Peyer's patch (tissue), 4 donors: ENCODE measurements around the gene ZNF460. TPM values are rescaled to one million over a fixed set of nuclear protein-coding genes. Genes with fewer than 3 reads are reported as not detected.
A peak's percentile ranks its signal among the peaks of the same experiment; 100 is the strongest.

ENCODE experiments used
- DNase-seq, 3 donors: peaks; one replicate each; pipeline ENCODE4 v3.0.0-alpha.2; 2017 to 2019
- H3K27ac ChIP-seq, 4 donors: fragments of 200-600 bp; sonication (generic); one replicate each; pipeline ENCODE4 v1.5.1; 2016 to 2019
- H3K27me3 ChIP-seq, 2 donors: fragments of 200-600 bp; sonication (generic); one replicate each; pipeline ENCODE4 v1.5.1; 2019
- H3K36me3 ChIP-seq, 3 donors: fragments of 200-600 bp; sonication (generic); one replicate each; pipeline ENCODE4 v1.5.1; 2016 to 2019
- H3K4me1 ChIP-seq, 4 donors: fragments of 200-600 bp; sonication (generic); one replicate each; pipeline ENCODE4 v1.5.1; 2016 to 2019
- H3K4me3 ChIP-seq, 4 donors: fragments of 200-600 bp; sonication (generic); 1 replicate in 3 of 4; 2 replicates in 1 of 4; pipeline ENCODE4 v1.5.1; 2016 to 2019; ENCODE audit warnings: mild to moderate bottlenecking in 1 of 4
- H3K9me3 ChIP-seq, 4 donors: fragments of 200-600 bp; sonication (generic); one replicate each; pipeline ENCODE4 v1.5.1; 2016 to 2019; ENCODE audit warnings: mild to moderate bottlenecking in 1 of 4
- POLR2A ChIP-seq, 2 donors: fragments of 450-650 bp; IDR thresholded peaks; one replicate each; pipeline ENCODE4 v1.5.1; 2017; ENCODE audit warnings: antibody characterized with exemption in 2 of 2, mild to moderate bottlenecking in 2 of 2, moderate library complexity in 2 of 2
- total RNA-seq, 4 donors: library from RNA; depleted of rRNA; stranded (reverse); fragments of >200 nt; gene quantifications; one replicate each; pipeline ENCODE4 v1.1.0, GENCODE V29; 2016
- TF ChIP-seq, protein P1 (sequence below), 6 experiments: fragments of 450-650 bp in 4 of 6; fragments of 200-600 bp in 2 of 6; sonication (generic) in 1 of 6; IDR thresholded peaks; one replicate each; pipeline ENCODE4 v1.5.1; 2017 to 2019; ENCODE audit warnings: antibody characterized with exemption in 6 of 6, mild to moderate bottlenecking in 3 of 6, moderate library complexity in 1 of 6

Gene ZNF460
- total RNA-seq, 4 donors from 2014 or later, result 33.6 to 86.6 (median 54.2) TPM

- TF ChIP-seq, protein P1, sequence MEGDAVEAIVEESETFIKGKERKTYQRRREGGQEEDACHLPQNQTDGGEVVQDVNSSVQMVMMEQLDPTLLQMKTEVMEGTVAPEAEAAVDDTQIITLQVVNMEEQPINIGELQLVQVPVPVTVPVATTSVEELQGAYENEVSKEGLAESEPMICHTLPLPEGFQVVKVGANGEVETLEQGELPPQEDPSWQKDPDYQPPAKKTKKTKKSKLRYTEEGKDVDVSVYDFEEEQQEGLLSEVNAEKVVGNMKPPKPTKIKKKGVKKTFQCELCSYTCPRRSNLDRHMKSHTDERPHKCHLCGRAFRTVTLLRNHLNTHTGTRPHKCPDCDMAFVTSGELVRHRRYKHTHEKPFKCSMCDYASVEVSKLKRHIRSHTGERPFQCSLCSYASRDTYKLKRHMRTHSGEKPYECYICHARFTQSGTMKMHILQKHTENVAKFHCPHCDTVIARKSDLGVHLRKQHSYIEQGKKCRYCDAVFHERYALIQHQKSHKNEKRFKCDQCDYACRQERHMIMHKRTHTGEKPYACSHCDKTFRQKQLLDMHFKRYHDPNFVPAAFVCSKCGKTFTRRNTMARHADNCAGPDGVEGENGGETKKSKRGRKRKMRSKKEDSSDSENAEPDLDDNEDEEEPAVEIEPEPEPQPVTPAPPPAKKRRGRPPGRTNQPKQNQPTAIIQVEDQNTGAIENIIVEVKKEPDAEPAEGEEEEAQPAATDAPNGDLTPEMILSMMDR (IDR thresholded peaks at IDR 0.05), result no peak
- no peak for TF ChIP-seq POLR2A (IDR thresholded peaks at IDR 0.05)
- no peak for DNase-seq
- peaks cover 0 to 24% (median 0%) of the 10 kb centered on the region in 3 donors for H3K36me3 ChIP-seq
- peak overlapping the region; percentile 73 to 88 (median 84) for H3K4me3 ChIP-seq
- no peaks in the 10 kb centered on the region for H3K9me3 ChIP-seq
- peaks cover 0 to 15% (median 2%) of the 10 kb centered on the region in 4 donors for H3K4me1 ChIP-seq
- no peaks in the 10 kb centered on the region for H3K27me3 ChIP-seq
- H3K27ac ChIP-seq, result peak overlapping the region; percentile 86 to 92 (median 90)
Measured at GRCh38 chr19:57241176-57241575, 39.1 kb upstream of the ZNF460 start.

DNA sequence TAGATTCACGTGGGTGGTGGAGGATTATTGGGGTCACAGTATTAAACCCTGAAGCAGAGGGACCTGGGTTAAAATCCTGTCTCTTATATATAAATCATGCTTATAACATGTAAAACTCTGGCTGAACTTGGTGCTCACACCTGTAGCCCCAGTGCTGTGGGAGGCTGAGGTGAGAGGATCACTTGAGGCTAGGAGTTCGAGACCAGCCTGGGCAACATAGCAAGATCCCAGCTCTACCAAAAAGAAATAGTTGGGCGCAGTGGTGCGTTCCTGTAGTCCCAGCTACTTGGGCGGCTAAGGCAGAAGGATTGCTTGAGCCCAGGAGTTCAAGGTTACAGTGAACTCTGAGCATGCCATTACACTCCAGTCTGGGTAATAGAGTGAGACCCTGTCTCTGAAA, 37.5 kb upstream of the ZNF460 start:
- DNase-seq, result no peak
- Histone ChIP-seq H3K9me3 (no peaks in the 10 kb centered on the region), H3K27ac (no peak overlapping the region), H3K4me1 (peaks cover 0 to 15% (median 2%) of the 10 kb centered on the region in 4 donors), H3K36me3 (peaks cover 0 to 39% (median 0%) of the 10 kb centered on the region in 3 donors), H3K27me3 (no peaks in the 10 kb centered on the region), H3K4me3 (no peak overlapping the region)
- TF ChIP-seq, protein P1 (IDR thresholded peaks at IDR 0.05), result no peak
- TF ChIP-seq POLR2A (IDR thresholded peaks at IDR 0.05), result no peak

GRCh38 chr19:57244513-57244912, 35.8 kb upstream of the ZNF460 start:
- H3K4me3 ChIP-seq, result no peak overlapping the region

DNA sequence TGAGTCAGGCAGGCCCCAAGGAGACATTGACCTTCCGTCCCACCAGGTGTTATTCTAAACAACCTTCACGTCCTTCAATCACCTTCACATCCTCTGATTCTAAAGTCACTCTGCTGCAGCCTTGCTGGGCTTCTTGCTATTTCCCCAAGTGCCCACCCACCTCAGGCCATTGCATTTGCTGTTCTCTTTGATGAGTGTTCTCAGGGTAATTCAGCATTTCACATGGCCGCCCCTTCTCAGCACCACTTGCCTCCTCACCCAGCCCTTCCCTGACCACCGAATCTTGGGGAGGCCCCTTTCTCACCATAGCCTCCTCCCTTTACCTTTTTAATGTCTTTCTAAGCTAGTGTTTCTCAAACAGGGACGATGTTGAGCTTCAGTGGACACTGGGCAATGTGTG, 35.2 kb upstream of the ZNF460 start:
- no peak overlapping the region for H3K27ac ChIP-seq
- H3K4me1 ChIP-seq, result peaks cover 0 to 15% (median 2%) of the 10 kb centered on the region in 4 donors
- no peaks in the 10 kb centered on the region for H3K9me3 ChIP-seq
- peaks cover 0 to 57% (median 0%) of the 10 kb centered on the region in 3 donors for H3K36me3 ChIP-seq
- no peaks in the 10 kb centered on the region for H3K27me3 ChIP-seq
- DNase-seq, result no peak
- H3K4me3 ChIP-seq, result no peak overlapping the region
- TF ChIP-seq, protein P1 (IDR thresholded peaks at IDR 0.05), result no peak
- no peak for TF ChIP-seq POLR2A (IDR thresholded peaks at IDR 0.05)

More at GRCh38 chr19:57244513-57244912, 35.8 kb upstream of the ZNF460 start:
- no peak for DNase-seq
- Histone ChIP-seq H3K27ac (no peak overlapping the region), H3K9me3 (no peaks in the 10 kb centered on the region), H3K36me3 (peaks cover 0 to 54% (median 0%) of the 10 kb centered on the region in 3 donors), H3K27me3 (no peaks in the 10 kb centered on the region), H3K4me1 (peaks cover 0 to 15% (median 2%) of the 10 kb centered on the region in 4 donors)
- TF ChIP-seq, protein P1 (IDR thresholded peaks at IDR 0.05), result no peak
- no peak for TF ChIP-seq POLR2A (IDR thresholded peaks at IDR 0.05)

- no peaks in the 10 kb centered on the region for H3K27me3 ChIP-seq
- H3K4me3 ChIP-seq, result no peak overlapping the region
- H3K27ac ChIP-seq, result no peak overlapping the region
- DNase-seq, result no peak
- no peak for TF ChIP-seq POLR2A (IDR thresholded peaks at IDR 0.05)
- TF ChIP-seq, protein P1 (IDR thresholded peaks at IDR 0.05), result no peak
- H3K9me3 ChIP-seq, result no peaks in the 10 kb centered on the region
- peaks cover 0 to 15% (median 2%) of the 10 kb centered on the region in 4 donors for H3K4me1 ChIP-seq
- H3K36me3 ChIP-seq, result peaks cover 0 to 66% (median 0%) of the 10 kb centered on the region in 3 donors
Measured at GRCh38 chr19:57245959-57246358, 34.3 kb upstream of the ZNF460 start.
